ENCODE results near the gene HACD2.

HACD2 gene

DNA sequence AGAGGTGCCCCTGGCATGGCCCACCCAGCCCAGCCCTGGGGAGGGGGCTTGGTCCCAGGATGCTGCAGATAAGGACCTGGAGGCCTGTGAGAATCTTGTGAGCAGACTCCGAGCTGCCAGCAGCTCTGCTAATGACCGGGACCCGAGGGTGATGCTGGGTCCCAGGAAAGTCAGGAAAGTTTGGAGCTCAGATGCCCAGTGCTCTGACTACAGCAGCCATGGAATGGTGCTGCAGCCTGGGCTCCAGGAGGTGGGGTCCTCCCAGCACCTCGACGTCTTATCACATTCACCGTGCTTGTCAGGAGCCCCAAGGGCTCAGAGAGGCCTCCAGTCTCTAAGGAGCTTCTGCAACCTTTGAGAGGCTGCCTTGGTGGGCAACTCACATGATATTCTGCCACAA is 101.7 kb downstream of the HACD2 start:
- TF ChIP-seq, protein P1, sequence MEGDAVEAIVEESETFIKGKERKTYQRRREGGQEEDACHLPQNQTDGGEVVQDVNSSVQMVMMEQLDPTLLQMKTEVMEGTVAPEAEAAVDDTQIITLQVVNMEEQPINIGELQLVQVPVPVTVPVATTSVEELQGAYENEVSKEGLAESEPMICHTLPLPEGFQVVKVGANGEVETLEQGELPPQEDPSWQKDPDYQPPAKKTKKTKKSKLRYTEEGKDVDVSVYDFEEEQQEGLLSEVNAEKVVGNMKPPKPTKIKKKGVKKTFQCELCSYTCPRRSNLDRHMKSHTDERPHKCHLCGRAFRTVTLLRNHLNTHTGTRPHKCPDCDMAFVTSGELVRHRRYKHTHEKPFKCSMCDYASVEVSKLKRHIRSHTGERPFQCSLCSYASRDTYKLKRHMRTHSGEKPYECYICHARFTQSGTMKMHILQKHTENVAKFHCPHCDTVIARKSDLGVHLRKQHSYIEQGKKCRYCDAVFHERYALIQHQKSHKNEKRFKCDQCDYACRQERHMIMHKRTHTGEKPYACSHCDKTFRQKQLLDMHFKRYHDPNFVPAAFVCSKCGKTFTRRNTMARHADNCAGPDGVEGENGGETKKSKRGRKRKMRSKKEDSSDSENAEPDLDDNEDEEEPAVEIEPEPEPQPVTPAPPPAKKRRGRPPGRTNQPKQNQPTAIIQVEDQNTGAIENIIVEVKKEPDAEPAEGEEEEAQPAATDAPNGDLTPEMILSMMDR (IDR thresholded peaks at IDR 0.05): no peak

DNA sequence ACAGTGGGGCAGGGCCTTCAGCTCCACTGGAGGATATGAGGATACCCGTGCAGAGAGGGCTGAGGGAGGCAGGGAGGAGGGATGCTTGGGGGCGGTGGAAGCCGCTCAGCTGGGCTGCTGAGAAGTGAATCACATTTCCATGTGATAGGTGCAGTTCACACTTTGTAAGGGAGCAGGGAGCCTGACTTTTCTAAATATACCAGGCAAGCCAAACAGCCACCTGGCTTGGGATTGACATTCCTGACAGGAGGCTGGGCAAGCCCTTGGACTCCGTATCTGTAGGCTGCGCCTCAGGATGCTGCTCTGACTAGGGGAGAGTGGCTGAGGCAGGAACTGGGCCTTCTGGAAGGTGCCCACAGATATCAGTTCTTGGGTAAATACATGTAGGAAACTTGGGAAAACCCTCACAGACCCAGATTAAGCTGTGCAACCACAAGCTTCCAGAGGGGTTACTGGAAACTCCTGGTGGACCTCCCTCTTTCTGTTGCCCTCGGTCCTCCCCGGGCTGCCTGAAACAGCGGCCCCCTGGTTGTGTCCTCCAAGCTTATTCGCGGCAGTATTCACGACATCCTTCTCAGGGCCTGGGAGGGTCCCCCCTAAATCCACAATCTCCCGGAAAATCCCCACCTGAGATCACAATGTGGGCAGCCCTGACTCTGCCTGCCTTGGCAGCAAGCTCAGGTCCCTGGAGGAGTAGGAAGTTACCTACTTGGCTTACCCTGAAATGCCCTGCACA is 103.0 kb downstream of the HACD2 start:
- TF ChIP-seq, protein P1 (IDR thresholded peaks at IDR 0.05): no peak

DNA sequence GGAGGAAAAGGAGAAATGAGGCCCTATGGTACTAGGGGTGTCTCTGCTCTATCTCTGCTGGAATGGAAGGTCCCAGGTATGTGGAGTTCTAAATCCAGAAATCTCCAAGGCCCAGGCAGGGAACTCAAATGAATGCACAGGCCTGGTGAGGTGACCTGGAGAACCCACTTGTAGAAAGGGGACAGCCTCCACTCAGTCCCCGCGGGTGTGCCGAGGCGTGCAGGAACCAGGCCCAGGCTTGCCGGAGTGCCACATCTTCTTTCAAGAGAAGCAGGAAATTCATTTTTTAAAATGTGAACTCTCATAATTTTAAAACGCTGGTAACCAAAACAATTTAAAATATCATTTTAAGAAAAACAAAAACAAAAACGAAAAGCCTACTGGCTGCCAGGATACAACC is 103.8 kb downstream of the HACD2 start:
- TF ChIP-seq, protein P1 (IDR thresholded peaks at IDR 0.05): no peak

DNA sequence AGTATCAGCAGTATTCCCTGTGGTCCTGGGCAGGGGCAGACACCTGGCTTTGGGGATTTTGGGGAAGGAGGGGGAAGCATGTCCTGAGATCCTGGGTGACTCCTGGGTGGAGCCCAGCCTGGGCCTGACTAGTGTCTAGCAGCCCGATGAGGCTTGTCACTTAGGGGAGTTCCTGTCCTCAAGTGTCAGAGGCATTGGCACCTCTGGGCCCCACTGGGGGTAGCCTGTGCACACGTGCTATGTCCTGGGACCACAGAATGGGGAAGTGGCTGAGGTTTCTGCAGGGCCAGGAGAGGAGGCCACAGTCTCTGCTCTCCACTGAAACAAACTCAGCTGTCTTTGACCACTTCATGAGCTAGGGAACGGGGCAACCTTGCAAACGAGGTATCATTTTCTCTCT is 104.4 kb downstream of the HACD2 start:
- TF ChIP-seq, protein P1 (IDR thresholded peaks at IDR 0.05): no peak

DNA sequence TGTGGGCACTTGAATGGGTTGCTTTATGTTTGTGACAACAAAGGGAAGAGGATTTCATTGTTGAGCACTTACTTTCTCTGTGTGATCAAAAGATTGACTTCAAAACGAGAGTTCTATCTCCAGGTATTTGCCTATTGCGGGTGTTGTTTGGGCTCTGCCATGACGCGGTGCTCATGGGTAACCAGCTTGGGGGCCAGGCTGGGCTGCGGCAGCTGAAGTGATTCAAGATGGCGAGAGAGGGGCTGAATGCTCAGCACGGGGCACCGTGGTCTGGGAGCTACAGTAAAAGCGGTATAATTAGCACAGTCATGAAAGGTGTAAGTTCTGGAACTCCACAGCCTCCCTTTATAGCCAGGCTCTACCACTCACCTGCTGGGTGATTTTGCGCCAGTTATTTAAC is 105.0 kb downstream of the HACD2 start:
- TF ChIP-seq, protein P1 (IDR thresholded peaks at IDR 0.05): no peak

DNA sequence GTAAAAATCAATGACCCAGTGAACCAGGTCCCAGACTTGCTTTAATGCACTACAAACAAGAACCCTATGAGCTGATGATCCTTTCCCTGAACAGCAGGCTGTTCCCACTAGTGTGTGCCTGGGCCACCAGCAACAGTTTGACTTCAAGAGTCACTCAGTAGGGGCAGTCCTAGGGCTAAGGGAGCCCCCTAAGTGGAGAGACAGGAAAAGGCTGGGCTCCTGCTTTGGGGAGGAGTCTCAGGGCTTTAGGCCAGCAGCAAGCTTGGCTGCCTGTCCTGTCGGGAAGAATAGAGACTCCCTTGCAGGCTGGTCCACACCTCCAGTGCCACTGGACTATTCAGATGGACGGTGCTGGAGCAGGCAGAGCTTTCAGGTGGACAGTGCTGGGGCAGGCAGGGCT is 106.5 kb downstream of the HACD2 start:
- TF ChIP-seq, protein P1 (IDR thresholded peaks at IDR 0.05): no peak

DNA sequence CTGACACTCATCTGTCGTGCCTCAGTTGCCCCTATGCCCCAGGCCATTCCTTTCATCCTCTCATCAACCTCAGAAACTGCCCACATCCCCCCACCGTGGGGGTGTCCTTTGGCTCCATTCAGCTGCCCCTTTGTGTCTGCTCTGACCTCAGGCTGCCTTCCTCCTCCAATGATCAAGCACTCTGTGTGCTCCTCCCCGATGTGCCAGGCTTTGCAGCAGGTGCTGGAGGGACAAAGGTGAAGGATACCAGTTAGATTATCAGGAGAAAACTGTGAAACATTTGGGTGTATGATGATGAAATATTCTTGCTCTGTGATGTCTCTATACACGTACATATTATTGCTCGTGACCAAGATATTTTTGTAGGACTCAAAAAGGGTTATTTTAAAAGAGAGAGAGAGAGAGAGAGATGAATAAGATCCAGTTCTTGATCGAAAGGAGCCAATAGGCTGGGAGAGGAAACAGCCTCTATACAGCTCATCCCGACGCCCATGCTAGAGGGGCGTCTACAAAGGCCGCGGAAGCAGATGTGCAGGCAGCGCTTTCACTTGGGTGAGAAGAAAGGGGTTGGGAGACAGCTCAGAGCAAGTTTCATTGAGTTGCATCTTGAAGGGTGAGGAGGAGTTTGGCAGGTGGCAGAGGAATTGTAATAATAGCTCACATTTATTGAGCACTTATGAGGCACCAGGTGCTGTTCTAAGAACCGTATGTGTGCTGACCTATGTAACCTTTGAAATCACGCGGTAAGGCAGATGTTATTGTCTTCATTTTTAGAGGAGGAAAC is 107.7 kb downstream of the HACD2 start:
- TF ChIP-seq, protein P1 (IDR thresholded peaks at IDR 0.05): no peak

All from LNCAP (cell line).